ENCODE results near the gene RAD18.

RAD18 gene

DNA sequence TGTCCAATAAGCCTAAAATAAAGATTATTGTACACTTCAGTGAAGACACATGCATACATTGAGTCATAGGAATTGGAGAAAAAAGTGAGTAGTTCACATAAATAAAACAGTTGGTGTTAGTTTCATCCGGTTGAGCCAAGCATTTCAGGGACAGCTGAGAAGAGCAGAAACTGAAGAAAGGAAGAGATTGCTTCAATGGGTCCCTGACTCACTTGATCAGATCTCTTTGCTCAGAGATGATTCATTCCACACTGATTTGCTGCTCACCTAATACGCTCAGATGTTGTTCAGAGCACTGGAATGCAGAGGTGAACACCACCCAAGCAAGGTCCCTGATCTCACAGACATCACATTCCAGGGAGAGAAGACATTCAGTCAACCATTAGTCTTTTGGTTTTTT is 93.7 kb downstream of the RAD18 start:
- no peak overlapping the region for H3K27ac ChIP-seq
- TF ChIP-seq, protein P1, sequence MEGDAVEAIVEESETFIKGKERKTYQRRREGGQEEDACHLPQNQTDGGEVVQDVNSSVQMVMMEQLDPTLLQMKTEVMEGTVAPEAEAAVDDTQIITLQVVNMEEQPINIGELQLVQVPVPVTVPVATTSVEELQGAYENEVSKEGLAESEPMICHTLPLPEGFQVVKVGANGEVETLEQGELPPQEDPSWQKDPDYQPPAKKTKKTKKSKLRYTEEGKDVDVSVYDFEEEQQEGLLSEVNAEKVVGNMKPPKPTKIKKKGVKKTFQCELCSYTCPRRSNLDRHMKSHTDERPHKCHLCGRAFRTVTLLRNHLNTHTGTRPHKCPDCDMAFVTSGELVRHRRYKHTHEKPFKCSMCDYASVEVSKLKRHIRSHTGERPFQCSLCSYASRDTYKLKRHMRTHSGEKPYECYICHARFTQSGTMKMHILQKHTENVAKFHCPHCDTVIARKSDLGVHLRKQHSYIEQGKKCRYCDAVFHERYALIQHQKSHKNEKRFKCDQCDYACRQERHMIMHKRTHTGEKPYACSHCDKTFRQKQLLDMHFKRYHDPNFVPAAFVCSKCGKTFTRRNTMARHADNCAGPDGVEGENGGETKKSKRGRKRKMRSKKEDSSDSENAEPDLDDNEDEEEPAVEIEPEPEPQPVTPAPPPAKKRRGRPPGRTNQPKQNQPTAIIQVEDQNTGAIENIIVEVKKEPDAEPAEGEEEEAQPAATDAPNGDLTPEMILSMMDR (IDR thresholded peaks at IDR 0.05): no peak
- TF ChIP-seq ZFX (IDR thresholded peaks at IDR 0.05; ENCODE audit: borderline replicate concordance): no peak

DNA sequence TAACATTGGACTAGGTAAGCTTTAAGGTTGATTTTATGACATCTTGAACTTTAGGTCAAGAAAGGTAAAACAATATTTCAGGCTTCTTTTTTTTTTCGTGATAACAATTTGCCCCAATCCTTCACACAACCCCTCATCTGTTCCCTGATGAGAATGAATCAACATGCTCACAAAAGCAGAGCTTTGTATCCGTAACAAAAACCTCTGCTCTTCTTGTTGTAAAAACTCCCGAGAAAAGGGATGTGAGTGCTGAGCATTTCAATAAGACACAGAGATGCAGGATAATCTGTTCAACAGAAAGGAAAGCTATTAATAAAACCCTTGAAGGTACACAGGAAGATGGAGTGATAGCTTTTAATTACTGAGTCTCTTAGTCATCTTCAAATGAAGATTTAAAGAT is 94.3 kb downstream of the RAD18 start:
- TF ChIP-seq ZFX (IDR thresholded peaks at IDR 0.05; ENCODE audit: borderline replicate concordance): no peak
- H3K27ac ChIP-seq: no peak overlapping the region

DNA sequence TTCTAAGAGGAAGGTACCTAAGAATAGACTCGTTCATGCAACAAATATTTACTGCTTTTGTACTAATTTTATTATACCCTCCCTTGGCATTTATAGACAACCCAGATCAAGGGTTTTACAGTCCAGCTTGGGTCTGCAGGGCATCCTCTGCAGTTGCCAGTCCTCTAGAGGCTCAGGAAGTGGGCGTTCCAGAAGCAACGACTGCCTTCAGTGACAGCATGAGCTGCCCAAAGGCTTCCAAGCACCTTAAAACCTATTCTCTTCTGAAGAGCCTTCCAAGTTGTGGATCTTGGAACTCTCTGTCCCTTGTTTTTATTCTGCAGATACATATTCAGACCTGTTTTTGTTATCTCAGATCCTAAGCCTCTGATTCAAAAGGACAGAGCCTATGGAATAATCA is 95.6 kb downstream of the RAD18 start:
- H3K27ac ChIP-seq: no peak overlapping the region

DNA sequence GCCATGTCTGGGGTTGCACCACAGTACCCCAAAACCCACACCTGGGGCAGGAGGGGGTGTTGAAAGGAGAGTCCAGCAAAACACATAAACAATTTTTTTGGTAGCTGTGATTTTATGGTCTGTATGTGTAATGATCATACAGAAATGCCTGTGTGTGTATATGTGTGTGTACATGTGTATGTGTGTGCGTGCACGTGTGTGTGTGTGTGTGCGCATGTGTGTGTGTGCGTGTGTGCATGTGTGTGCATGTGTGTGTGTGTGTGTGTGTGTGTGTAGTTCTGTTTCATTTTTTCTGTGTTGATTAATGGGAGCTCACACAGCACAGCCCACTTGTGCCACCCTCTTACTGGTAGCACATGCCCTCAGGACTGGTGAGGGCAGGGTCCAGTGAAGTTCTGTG is 97.6 kb downstream of the RAD18 start:
- no peak for TF ChIP-seq ZFX (IDR thresholded peaks at IDR 0.05; ENCODE audit: borderline replicate concordance)
- H3K27ac ChIP-seq: no peak overlapping the region

More for the DNA sequence above, 95.6 kb downstream of the RAD18 start:
- no peak for TF ChIP-seq ZFX (IDR thresholded peaks at IDR 0.05; ENCODE audit: borderline replicate concordance)
- TF ChIP-seq, protein P1 (IDR thresholded peaks at IDR 0.05): no peak

DNA sequence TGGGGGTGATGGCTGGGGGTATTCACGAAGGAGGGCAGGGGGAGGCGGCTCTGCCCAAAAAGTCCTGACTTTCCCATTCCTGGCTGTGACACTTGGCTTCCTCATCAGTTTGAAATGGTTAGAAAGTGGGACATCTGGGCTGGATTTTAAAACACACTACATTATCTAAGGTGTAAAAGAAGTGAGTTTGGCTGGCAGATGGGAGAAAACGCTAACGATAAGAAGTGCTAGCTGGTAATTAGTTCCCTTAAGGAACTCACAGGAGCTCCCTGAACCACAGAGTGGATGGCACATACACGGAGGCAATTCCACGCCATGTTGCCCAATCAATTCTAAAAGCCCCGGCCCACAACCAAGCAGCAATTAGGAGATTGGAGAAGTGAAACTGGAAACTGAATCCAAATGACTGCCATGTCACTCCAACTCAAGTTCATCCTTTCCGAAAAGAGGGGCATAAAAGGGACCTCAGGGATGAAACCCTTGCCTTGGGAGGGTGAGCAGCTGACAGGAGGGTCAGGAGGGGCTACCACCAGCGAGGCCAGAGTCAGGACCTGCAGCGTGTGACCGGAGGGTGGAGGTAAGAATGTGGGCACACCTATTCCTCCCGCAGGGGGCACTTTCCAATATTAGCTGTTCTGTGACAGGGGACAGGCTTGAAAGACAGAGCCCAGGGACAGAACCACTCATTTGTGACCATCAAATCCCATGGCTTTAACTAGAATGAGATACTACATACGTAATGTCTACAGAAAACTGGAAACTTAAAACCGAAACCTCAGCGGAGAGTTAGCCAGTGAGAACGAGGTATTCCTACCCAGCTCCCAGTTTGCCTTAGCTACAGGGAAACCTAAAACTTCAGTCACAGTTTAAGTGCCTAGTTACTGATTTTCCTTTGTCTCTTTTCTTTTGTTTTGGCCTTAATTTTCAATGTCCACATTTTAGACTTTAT is 98.6 kb downstream of the RAD18 start:
- no peak for TF ChIP-seq ZFX (IDR thresholded peaks at IDR 0.05; ENCODE audit: borderline replicate concordance)
- TF ChIP-seq, protein P1 (IDR thresholded peaks at IDR 0.05): no peak

DNA sequence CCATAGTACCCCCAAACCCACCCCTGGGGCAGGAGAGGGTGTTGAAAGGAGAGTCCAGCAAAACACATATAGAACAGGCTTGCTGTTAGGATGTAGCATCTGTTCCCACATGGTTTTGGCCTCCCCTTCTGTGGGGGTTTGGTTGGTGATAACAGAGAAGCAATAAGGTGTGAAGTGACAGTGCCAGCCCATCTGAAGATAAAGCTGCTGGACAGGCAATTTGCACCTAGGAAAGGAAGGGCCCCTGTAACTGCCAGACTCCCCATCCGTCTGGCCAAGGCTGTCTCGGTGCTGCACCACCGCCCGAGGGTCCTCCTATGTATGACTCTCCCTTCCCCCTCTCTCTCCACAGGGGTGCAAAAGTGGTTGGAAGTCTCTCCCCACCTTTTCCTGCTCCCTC is 99.4 kb downstream of the RAD18 start:
- no peak overlapping the region for H3K27ac ChIP-seq
- TF ChIP-seq ZFX (IDR thresholded peaks at IDR 0.05; ENCODE audit: borderline replicate concordance): no peak
- TF ChIP-seq, protein P1 (IDR thresholded peaks at IDR 0.05): no peak

More for the DNA sequence above, 98.6 kb downstream of the RAD18 start:
- H3K27ac ChIP-seq: no peak overlapping the region

DNA sequence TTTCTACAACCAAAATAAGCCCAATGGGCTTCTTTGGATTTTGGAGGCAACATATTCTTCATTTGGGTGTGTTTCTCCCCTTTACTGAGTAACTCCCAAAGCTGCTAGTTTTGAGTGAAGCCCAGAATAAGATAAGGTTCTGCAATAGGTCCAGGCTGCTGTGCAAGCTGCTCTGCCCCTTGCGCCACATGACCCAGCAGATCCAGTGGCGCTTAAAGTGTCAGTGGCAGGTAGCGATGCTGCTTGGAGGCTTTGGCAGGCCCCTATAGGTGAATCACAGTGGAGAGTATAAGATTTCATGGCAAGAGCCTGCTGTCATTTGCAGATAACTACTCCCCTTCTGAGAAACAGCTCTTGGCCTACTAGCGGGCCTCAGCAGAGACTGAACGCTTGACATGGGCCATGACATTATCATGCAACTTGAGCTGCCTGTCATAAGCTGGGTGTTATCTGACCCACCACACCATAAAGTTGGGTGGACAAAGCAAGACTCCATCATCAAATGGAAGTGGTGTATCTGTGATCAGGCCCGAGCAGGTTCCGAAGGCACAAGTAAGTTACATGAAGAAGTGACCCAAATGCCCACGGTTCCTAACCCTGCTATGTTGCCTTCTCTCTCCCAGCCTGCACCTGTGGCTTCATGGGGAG is 105.4 kb downstream of the RAD18 start:
- no peak overlapping the region for H3K27ac ChIP-seq
- TF ChIP-seq ZFX (IDR thresholded peaks at IDR 0.05; ENCODE audit: borderline replicate concordance): no peak
- TF ChIP-seq, protein P1 (IDR thresholded peaks at IDR 0.05): no peak

DNA sequence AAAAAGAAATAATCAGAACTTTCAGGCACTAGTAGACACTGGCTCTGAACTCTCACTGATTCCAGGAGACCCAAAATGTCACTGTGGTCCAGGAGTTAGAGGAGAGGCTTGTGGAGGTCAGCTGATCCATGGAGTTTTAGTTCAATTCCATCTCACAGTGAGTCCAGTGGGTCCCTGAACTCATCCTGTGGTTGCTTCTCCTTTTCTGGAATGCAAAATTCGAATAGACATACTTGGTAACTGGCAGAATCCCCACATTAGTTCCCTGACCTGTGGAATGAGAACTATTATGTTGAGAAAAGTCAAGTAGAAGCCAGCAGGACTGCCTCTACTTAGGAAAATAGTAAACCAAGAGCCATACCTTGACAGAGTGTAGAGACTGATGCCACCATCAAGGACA is 106.6 kb downstream of the RAD18 start:
- H3K27ac ChIP-seq: no peak overlapping the region
- no peak for TF ChIP-seq ZFX (IDR thresholded peaks at IDR 0.05; ENCODE audit: borderline replicate concordance)
- TF ChIP-seq, protein P1 (IDR thresholded peaks at IDR 0.05): no peak
